HG02571 (cell line): ENCODE measurements around the gene PDGFRB.

Source experiments
- ATAC-seq: cut with Tn5 transposase; IDR thresholded peaks from one replicate; pipeline ENCODE4 v1.9.1; 2021; ENCODE audit warnings: mild to moderate bottlenecking, moderate library complexity; ENCODE audit not compliant: unreplicated experiment

The PDGFRB gene

GRCh38 chr5:150070821-150071220 lies 84.8 kb downstream of the PDGFRB start:
- no peak for ATAC-seq

- no peak for ATAC-seq
These were observed 85.7 kb downstream of the PDGFRB start for GRCh38 chr5:150069672-150070627.

- no peak for ATAC-seq
These were observed 86.5 kb downstream of the PDGFRB start for GRCh38 chr5:150068961-150069645.

- ATAC-seq: no peak
These were observed 87.2 kb downstream of the PDGFRB start for GRCh38 chr5:150068472-150068871.

GRCh38 chr5:150068071-150068470 lies 87.6 kb downstream of the PDGFRB start:
- no peak for ATAC-seq

GRCh38 chr5:150067405-150067960 lies 88.2 kb downstream of the PDGFRB start:
- no peak for ATAC-seq

- no peak for ATAC-seq
These were observed 88.7 kb downstream of the PDGFRB start for GRCh38 chr5:150066901-150067396.

GRCh38 chr5:150066436-150066835 lies 89.2 kb downstream of the PDGFRB start:
- ATAC-seq: no peak

GRCh38 chr5:150065886-150066285 lies 89.8 kb downstream of the PDGFRB start:
- no peak for ATAC-seq

- ATAC-seq: no peak
These were observed 90.3 kb downstream of the PDGFRB start for GRCh38 chr5:150065346-150065745.

- ATAC-seq: no peak
These were observed 90.9 kb downstream of the PDGFRB start for GRCh38 chr5:150064681-150065220.
